ENCODE results near the gene LDHAL6A.

The LDHAL6A gene

GRCh38 chr11:18485913-18486528 lies 30.4 kb downstream of the LDHAL6A start:
- no peak for TF ChIP-seq CTCF (IDR thresholded peaks at IDR 0.05; ENCODE audit: insufficient read depth, low read depth, low read length, missing control alignments)
- DNase-seq (ENCODE audit: low read depth): peak; percentile 54
- H3K4me3 ChIP-seq (ENCODE audit: low read depth, low read length): no peak overlapping the region

GRCh38 chr11:18490319-18490718 lies 34.7 kb downstream of the LDHAL6A start:
- no peak overlapping the region for H3K4me3 ChIP-seq (ENCODE audit: low read depth, low read length)
- TF ChIP-seq CTCF (IDR thresholded peaks at IDR 0.05; ENCODE audit: insufficient read depth, low read depth, low read length, missing control alignments): no peak
- DNase-seq (ENCODE audit: low read depth): no peak

- no peak for DNase-seq (ENCODE audit: low read depth)
- no peak for TF ChIP-seq CTCF (IDR thresholded peaks at IDR 0.05; ENCODE audit: insufficient read depth, low read depth, low read length, missing control alignments)
- no peak overlapping the region for H3K4me3 ChIP-seq (ENCODE audit: low read depth, low read length)
These were observed 35.3 kb downstream of the LDHAL6A start for GRCh38 chr11:18490736-18491485.

- H3K4me3 ChIP-seq (ENCODE audit: low read depth, low read length): no peak overlapping the region
- no peak for TF ChIP-seq CTCF (IDR thresholded peaks at IDR 0.05; ENCODE audit: insufficient read depth, low read depth, low read length, missing control alignments)
- no peak for DNase-seq (ENCODE audit: low read depth)
These were observed 36.3 kb downstream of the LDHAL6A start for GRCh38 chr11:18491924-18492323.

GRCh38 chr11:18492888-18493287 lies 37.2 kb downstream of the LDHAL6A start:
- no peak overlapping the region for H3K4me3 ChIP-seq (ENCODE audit: low read depth, low read length)
- no peak for TF ChIP-seq CTCF (IDR thresholded peaks at IDR 0.05; ENCODE audit: insufficient read depth, low read depth, low read length, missing control alignments)
- DNase-seq (ENCODE audit: low read depth): no peak

GRCh38 chr11:18493310-18493709 lies 37.7 kb downstream of the LDHAL6A start:
- no peak for DNase-seq (ENCODE audit: low read depth)
- TF ChIP-seq CTCF (IDR thresholded peaks at IDR 0.05; ENCODE audit: insufficient read depth, low read depth, low read length, missing control alignments): no peak
- H3K4me3 ChIP-seq (ENCODE audit: low read depth, low read length): no peak overlapping the region
